Brain pericyte (primary cell): ENCODE measurements around the gene DGKI.

Source experiments
- DNase-seq: peaks from one replicate; pipeline ENCODE4 v3.0.0-alpha.2; 2012; ENCODE audit warnings: low read depth, low spot score

Gene DGKI

DNA sequence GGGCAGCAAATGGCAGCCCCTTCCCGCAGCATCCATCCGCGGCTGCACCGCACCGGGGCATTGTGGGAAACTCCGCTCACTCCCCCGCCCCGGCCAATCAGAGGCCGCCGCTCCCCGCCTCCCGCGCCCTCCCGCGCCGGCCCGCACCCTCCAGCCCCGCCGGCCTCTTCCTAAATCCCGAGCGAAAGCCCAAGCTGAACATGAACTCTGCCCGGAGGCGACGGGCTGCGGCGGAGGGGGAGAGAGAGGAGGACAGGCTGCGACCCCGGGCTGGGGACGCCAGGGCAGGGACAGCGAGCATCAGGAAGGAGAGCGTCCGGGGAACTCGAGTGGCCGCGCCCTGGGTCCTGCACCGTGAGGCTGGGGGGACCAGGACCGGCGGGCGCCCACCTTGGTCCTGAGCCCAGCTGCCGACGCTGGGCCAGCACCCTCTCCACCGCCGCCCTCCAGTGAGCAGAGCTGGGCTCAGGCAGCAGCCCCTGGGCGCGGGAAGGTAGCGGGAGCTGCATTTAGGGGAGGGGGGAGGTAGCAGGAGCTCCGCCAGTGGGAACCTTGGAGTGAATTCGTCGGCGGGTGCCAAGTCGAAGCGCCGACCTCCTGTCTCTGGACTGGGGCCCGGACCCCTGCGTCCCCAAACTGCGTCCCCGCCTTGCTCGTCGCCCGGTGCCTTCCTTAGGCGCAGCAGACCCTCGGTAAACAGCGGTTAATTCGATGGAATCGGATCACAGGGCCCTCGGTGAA lies at the start of gene DGKI:
TSS of gene DGKI (minus strand) at position 148 of the 741 bp plus-strand sequence.
- no peak for DNase-seq

DNA sequence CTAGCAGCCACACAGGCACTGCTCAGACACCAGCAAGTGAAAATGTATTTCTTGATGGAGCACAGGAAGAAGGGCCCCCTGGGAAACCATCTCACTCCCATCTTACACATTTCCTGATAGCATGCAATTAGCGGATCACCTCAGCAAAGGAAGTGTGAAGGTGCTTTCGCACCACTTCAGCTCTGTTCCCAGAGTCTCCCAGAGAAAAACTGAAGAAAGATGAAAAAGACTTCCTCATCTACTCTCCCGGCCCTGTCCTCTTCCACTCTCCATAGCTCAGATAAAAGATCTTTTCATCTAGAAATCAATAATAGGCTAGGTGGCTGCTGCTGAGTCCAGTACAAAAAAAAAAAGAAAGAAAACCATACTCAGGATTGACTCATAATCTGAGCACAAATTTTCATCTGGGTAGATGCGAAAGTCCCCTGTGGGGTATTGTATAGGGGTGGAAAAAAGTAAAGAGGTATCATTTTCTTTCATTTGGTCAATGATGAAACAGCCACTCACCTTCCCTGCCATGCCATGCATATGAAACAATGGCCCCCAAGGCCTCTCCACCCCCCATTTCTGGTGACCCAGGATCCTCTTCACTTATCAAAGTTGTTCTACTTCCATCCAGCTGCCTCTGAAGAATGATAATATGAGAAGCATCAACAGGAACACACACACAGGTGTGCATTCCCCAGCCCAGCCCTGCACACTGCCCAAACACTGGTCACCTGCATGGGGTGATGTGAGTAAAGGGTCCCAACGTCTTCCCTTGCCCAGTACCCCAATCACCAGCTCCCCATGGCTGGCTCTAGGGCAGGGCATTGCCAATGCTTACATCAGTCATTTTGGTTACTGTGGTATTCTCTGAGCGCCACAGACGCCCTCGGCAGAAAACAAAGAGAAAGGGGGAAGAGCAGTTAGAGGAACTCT lies 48.8 kb upstream of the DGKI start:
- no peak for DNase-seq

DNA sequence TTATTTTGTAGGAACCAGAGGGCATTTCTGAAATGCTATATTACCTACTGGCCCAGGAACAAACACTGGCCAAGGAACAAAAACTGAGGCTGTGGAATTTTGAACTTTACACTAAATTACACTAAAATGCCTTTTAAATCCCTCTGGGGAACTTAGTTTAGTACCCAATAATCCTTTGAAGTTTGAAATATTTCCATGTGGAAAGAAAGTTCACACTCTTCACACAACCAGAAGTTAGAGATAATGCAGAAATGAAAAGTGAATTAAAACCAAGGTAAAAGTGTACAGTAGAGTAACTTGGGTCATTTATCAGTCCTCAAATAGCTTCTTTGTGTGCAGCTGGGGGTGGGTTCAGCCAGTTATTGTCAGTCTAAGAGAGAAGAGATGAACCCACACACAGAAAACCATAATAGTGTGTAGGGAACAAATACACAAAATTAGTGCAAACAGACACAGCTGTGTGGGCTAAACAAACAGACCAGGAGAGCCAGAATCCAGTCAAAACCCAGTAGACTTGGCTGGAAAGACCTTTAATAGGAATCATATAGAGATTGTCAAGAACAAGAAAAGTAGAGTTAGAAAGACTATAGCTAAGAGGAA lies 46.5 kb upstream of the DGKI start:
- no peak for DNase-seq

DNA sequence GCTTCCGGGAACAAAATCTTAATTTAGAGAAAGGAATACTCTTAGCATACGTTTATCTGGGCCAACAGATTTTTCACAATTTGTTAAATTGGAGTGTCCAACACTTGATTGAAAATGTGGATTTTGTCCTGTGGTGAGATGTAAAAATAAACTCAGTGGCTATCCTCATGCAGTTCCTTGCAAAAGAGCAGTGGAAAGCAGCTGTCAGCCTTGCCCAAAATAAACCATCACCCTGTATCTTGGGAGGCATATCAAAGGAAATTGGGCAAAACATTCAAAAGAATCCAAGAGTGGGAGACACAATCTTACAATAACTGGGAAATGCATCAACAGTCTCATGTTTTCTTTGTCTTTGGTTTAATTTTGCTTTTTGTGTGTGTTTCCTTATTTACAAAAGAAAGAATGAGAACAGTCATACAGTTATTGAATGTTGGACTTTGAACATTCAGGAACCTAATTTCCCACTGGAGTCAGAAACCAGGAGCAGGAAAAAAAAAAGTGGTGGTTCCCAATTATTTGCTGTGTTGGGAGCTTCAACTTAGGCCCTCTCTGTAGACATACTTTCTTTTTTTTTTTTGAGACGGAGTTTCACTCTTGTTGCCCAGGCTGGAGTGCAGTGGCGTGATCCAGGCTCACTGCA lies 44.4 kb upstream of the DGKI start:
- no peak for DNase-seq

DNA sequence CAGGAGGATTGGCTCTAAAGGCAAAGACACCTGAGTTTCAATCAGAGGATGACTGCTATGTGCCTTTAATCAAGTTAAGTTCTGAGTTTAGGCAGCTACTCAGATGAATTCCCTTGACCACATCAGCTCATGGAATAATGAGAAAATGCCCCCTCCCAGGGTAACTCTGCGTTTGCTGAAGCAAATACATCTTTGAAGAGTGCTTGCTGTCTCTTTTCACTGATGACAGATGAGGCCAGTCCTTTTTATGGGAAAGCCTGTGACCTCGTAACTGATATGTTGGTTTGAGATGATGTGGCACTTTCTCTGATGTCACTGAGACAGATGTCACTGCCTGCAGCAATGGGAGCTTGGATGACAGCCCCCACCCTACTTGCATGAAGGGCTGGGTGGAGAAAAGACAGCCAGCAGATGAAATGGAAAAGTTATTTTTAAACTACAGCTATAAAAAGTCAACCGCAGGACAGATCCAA lies 43.7 kb upstream of the DGKI start:
- no peak for DNase-seq

DNA sequence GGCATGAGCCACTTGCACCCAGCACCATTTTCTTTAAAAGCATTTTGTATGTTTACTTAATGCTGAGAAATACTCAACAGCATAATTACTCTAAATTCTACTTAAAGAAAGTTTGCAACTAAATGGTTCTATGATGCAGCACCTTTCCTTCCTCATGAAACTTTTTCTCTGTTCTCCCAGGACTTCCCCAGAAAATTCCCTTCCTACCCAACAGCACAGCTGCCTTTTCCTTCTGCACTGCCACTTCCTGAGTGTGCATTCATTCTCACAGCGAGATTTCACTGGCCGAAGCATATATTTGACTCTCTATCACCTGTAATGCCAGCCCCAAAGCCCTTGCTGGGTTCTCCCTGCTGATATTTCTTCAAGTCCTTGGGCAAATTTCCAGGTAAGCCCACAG lies 41.5 kb upstream of the DGKI start:
- no peak for DNase-seq

DNA sequence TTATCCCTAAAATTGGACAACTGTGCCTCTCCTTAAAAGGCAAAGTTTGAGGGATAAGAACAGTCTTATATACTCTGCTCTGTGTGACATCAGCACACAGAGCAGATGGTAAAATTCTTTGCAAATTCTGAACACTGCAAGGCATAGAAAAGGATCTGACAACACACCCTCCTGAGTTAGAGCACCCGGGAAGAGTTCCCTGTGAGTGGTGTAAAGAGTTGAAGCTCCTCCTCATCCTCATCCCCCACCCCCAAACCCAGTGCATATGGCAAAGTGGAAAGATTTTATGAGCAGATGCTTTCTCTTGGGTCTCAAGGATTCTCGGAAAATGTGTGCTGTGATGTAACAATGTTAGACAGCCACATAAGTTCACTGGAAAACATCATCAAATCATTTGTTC lies 40.0 kb upstream of the DGKI start:
- DNase-seq, result no peak

DNA sequence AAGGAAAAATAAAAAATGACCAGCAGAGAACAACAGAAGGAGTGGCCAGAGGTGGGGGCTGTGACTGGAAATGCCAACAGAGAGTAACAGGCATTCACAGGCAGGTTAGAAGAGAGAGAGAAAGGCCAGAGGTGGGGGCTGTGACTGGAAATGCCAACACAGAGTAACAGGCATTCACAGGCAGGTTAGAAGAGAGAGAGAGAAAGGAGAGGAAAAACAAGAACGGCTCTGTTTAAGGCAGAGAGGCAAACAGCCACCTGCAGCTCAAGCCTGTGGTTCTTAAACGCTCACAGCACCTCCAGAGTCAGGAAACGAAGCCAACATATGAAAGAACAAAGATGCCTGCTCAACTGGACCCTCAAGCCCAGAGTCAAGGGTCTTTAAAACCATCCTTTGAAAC lies 39.5 kb upstream of the DGKI start:
- no peak for DNase-seq

DNA sequence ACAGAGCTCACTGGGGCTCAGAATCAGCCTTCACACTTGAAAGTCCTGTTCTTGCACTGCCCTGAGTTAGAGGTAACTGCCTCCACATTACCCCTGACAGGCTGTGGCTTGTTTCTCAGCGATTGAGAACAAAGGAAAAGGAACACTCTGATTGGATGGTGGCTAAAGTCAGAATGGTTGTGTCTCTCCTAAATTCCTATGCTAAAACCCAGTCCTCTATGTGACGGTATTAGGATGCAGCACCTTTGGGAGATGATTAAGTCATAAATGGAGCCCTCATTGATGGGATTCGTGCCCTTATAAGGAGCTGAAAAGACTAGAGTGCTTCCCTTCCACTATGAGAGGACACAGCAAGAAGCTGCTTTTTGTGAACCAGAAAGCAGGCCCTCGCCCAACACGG lies 38.9 kb upstream of the DGKI start:
- DNase-seq, result no peak

DNA sequence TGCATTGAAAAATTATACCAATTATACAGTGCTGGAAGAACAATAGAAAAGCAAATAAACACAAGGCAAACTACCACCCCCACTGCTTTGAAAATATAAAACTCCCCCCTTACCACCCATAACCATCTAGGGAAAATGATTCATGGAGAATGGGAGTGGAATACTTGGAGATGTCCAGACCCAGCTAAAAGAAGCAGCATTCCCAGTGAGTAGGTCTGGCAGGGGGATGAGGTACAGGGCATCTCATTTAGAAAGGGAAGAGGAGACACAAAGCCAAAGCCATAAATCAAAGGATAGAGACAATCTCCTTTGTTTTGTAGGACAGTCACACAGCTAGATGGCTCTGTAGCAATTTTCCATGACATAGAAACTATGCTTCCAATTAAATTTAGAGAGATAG lies 36.0 kb upstream of the DGKI start:
- DNase-seq, result no peak

DNA sequence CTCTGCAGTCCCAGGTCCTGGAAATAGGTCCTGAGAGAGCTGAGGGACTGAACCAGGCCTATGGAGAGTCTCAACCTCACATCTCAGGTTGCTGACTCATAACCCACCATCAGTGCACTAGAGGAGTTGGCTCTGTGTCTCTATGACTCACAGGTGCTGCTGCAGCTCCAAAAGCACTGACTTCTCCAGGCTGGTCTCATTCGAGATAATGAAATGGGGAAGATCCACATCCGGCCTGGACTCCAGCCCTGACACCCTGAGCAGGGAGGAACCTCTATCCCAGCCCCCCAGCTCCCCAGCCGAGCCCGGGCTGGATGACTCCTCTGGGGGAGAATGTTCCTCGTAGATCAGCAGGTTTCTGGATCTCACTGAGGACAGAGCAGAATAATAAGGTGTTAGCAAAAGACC lies 35.5 kb upstream of the DGKI start:
- no peak for DNase-seq

DNA sequence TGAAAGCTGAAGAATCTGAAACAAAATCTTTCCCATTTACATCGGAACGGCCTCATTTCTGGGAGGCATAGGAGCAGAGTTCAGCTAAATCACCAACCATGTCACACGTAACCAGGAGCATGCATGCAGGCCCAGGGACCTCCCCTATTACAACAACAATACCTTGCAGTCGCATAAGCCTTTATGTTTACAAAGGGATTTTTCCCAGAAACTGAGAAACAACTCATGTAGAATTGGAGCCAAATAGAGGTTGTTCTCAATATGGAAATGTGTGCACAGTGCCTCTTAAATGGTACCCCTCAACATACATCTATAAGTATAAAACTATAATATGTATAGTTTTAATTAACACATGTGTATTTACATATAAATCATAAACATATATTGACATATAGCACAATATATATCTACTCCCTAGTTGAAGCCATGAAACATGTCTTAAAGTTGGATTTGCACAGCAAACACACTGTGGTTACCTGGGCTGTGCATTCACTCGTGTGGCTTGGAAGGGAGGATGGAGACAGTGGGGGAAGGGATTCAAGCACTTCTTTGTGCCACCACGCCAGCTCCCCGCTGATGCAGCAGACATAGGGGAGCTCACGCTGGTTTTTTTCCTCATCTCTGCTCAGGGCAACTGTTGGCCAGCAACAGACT lies 35.0 kb upstream of the DGKI start:
- DNase-seq, result no peak

DNA sequence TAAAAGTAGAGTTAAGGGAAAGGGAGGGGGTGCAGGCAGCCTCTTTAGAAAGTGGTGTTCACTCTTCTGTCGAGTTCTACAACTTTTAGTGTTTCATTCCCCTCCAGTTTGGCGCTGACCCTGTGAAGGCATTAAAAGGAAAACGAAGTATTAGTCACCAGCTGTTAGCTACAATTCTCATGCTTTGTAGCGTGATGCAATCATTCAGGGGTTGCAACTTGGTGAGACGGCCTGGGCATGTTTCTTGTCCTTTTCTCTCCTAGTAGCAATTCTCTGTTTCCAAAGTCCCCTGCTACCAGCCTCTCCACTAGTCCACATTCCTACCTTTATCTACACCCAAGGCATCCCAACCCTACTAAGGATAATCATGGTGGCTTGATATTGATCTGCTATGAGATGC lies 33.7 kb upstream of the DGKI start:
- DNase-seq, result no peak

DNA sequence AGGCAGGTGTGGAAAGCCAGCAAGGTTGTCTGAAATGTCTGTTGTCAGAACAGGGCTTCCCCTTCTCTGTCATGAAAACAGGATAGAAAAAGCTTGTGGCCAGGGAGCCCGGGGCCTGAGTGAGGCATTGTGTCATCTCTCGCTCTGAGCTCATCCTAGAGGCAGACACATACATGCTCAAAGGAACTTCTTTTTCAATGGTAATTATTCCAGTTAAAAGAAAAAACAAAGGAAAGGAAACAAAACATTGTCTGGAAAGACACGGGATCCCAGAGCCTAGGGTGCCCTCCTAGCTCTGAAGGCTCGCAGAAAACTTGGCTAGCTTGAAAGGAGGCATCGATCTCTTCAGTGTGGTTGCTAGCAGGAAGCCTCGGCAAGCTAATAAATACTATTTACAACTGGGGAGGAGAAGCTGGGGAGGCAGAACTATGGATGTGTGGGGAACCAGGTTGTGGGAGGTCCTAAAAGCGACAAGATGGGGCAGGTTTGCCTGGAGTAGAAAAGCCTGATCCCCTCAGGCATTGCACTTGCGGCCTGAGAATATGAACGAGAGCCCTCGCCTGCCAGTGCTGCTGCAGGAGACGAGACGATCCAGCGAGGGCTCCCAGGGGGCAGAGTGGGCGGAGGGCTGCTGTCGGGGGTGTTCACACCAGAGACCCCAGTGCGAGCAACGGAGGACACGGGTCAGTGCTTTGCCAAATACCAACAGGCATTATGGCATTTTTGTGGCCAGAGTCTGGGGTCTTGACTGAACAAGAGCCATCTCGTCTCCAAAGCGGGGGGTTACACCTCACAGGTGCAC lies 32.8 kb upstream of the DGKI start:
- DNase-seq, result no peak

DNA sequence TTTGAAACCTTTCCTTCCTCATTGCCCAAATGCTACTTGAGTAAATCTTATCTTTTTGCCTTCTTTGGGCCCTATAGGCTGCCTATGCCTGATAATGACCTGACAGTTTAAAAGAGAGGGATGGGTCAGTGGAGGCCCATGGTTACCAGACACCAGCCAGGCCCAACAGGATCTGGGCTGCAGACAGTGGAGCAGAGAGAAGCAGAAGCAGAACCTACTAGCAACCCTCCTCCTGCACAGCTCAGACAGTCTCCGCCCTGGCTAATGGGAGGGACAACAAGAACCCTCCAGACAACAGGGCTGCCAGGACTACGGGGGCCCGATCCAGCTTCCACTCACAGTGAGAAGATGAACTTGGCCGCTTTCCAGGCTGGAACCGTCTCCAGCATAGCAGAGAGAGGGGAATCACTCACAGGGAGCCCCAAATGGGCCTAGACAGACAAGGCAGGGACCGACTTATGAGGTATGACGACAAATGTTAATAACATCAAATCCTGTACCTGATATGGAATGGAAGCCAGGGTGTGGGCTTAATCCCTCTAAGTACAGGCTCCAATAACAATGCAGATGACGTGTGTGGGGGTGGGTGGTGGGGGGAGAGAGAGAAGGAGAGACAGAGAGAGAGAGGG lies 31.7 kb upstream of the DGKI start:
- DNase-seq, result no peak

DNA sequence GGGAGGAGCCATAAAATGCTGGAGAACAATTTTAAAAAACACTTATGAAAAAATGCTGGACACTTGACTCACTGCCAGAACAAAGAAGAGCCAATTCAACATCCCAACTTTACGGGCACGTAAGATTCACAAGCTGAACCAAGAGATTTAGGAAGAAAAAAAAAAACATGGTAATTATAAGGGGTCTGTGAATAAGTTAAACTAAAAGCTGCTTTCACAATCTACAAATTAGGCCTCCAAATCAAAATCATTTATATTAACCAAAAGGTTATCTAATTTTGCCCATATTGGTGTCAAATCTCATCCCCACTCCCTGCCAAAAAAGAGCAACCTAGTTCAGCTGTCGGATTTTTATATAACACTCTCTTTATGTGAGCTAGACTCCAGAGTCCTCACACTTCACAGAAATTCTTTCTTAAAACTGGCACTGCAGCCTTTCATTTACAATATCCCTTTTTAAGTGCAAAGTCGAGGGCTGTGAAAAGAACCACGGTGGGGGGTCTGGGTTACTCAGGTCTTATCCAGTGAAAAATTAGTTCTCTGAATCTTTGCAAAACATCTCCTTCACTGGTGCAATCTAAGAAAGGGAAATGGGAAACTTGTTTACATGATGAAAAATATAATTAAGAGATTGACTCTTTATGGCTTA lies 30.4 kb upstream of the DGKI start:
- no peak for DNase-seq

DNA sequence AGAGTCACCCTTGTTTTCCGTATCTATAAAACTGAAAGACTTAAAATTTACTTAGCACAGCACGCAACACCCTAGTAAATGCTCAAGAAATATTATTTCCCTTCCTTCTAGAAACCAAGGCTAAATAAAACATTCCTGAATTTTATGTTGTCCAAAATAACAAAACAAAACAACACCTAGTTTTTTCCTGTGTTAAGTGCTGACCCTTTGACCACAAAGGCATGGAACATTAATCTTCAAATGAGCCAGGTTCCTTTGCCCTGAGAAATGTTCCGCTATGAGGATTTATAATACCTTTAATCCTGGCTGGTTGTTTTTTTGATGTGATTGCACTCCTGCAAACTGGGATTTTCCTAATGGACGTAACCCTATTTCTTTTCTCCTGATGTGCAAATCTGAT lies 29.0 kb upstream of the DGKI start:
- DNase-seq, result no peak

DNA sequence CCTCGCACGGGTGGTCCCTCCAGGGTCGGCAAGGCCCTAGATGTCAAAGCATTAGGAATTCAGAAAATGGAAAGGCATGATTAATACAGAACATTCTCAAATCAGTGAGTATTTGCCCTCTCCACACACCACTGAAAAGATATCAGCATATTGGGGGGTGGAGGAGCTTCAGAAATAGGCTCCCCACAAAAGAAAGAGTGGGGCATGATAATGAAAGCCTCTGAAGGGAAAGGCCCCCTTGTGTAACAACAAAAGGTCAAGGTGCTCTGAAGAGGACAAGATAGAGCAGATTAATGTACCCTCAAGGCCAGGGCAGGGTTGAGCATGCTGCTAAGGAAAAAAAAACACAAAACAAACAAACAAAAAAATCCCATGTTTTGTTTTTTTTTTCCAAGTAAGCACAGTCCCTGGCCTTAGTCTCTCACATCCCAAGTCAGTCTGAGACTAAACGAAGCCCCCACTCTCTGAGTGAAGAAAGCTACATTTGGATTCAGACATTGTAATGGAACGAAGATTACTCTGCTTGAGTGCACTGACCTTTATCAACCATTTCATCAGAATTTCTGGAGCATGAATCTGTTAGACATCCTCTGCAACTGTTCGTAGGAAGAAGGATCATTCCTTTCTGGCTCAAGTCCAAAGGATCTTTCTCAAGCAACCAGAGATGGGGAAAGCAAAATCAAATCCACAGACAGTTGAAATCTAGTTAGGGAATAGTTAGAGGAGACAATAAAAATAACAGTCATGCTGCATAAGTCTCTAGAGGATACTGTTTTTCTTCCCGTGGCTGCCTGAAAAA lies 27.4 kb upstream of the DGKI start:
- peak; percentile 85 for DNase-seq

DNA sequence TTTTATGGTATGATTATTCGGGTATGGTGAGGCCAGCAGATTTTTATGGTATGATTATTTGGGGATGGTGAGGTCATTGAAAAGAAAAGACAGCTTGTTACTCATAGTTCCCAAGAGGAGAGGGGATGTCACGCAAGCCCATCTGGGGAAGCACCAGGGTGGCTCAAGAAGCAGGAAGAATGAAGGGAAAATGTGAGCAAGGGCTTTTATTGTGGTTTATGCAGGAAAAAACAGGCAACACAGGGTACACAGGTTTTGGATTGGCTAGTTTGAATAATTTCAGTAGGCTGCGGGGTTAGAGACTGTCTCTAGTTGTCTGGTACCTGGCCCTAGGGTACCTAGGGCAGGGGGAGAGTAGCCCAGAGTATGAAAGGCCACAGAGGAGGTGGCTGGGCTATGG lies 26.8 kb upstream of the DGKI start:
- peak; percentile 60 for DNase-seq
